K562 (cell line): Measurements from ENCODE around the gene C1QL2. TPM values are rescaled to one million over a fixed set of nuclear protein-coding genes. Genes with fewer than 3 reads are reported as not detected.

Experiments used
- ATAC-seq: fragments of 200-7000 bp; cut with Tn5 transposase; 3 replicates; pipeline ENCODE4 v1.9.1; 2020; ENCODE audit warnings: moderate library complexity
- BruUV-seq: library from RNA; stranded (reverse); fragments of 400-500 nt; replicated peaks from 2 replicates; lab custom pipeline; 2021; lab: Mats Ljungman, UMichigan
- CTCF ChIA-PET: fragments of 300-600 bp; formaldehyde crosslinking; extraction: SDS; loops from one replicate; lab custom pipeline; 2021; ENCODE audit warnings: low intra/inter-chr PET ratio; lab: Yijun Ruan, JAX
- POLR2A ChIA-PET: fragments of 300-600, 350-650 bp; sonication (Branson Sonifier 250); formaldehyde crosslinking; extraction: SDS; loops from one replicate; lab custom pipeline; 2021; ENCODE audit warnings: antibody characterized with exemption, inconsistent platforms; lab: Yijun Ruan, JAX
- DNase-seq, 4 experiments: peaks; one replicate each; pipeline versions ENCODE4 v3.0.0 to v3.0.0-alpha.2; 2011 to 2018; ENCODE audit warnings: low spot score in 3 of 4, mixed read lengths in 3 of 4; ENCODE audit errors: extremely low read depth in 1 of 4
- FAIRE-seq: peaks from 2 replicates; lab custom pipeline; 2011; peaks lifted over from hg19 to GRCh38; lab: Jason Lieb, UNC
- H2AFZ ChIP-seq: 2 replicates; pipeline ENCODE4 v1.6.0; 2011; ENCODE audit warnings: low read depth, low read length, control low read depth, inconsistent platforms
- H3K27ac ChIP-seq: fragments of 200-600 bp; 3 replicates; pipeline ENCODE4 v1.8.0; 2011; ENCODE audit warnings: low read depth, mild to moderate bottlenecking, control low read depth, inconsistent platforms, low read length, moderate library complexity, mixed read lengths; ENCODE audit errors: extremely low read depth
- H3K27me3 ChIP-seq, 2 experiments: fragments of 300-600 bp in 1 of 2; 2 replicates in 1 of 2; 3 replicates in 1 of 2; pipeline versions ENCODE4 v1.6.0 to v1.8.0; 2011; ENCODE audit warnings: inconsistent platforms in 2 of 2, low read length in 2 of 2, mild to moderate bottlenecking in 1 of 2, mixed read lengths in 1 of 2, moderate library complexity in 1 of 2; ENCODE audit not compliant: control insufficient read depth in 2 of 2, insufficient read depth in 2 of 2
- H3K36me3 ChIP-seq: fragments of 300-600 bp; 3 replicates; pipeline ENCODE4 v1.8.0; 2011; ENCODE audit warnings: mild to moderate bottlenecking, low read length, inconsistent platforms; ENCODE audit not compliant: control insufficient read depth, insufficient read depth
- H3K4me1 ChIP-seq, 2 experiments: fragments of 200-600 bp in 1 of 2; replicated peaks in 1 of 2; 2 replicates in 1 of 2; 3 replicates in 1 of 2; pipeline versions ENCODE4 v1.5.1 to v1.8.0; 2011; ENCODE audit warnings: inconsistent platforms in 2 of 2, low read length in 2 of 2, mild to moderate bottlenecking in 1 of 2, mixed read lengths in 1 of 2, moderate library complexity in 1 of 2; ENCODE audit not compliant: control insufficient read depth in 2 of 2, insufficient read depth in 2 of 2
- H3K4me2 ChIP-seq: 2 replicates; pipeline ENCODE4 v1.6.1; 2011; ENCODE audit warnings: low read length, control low read depth, inconsistent platforms, mixed read lengths; ENCODE audit not compliant: insufficient read depth
- H3K4me3 ChIP-seq: fragments of 200-600 bp; sonication (generic), shearing (Covaris generic); 2 replicates; pipeline ENCODE4 v1.5.1; 2016; ENCODE audit warnings: control low read depth, inconsistent platforms
- H3K79me2 ChIP-seq: fragments of 200-600 bp; 3 replicates; pipeline ENCODE4 v1.8.0; 2011; ENCODE audit warnings: low read length, inconsistent platforms; ENCODE audit not compliant: control insufficient read depth, insufficient read depth
- H3K9ac ChIP-seq, 2 experiments: 2 replicates each; pipeline versions ENCODE4 v1.6.0 to v1.6.1; 2011; ENCODE audit warnings: low read depth in 2 of 2, low read length in 2 of 2, control low read depth in 1 of 2, inconsistent platforms in 1 of 2, mild to moderate bottlenecking in 1 of 2, mixed read lengths in 1 of 2; ENCODE audit not compliant: insufficient read depth in 1 of 2
- H3K9me1 ChIP-seq: one replicate; pipeline ENCODE4 v1.6.0; 2011; ENCODE audit warnings: inconsistent platforms, mild to moderate bottlenecking, low read length, moderate library complexity; ENCODE audit not compliant: control insufficient read depth, insufficient read depth
- H3K9me3 ChIP-seq: replicated peaks from 2 replicates; pipeline ENCODE4 v1.5.1; 2011; ENCODE audit warnings: low read depth, low read length, inconsistent platforms; ENCODE audit not compliant: control insufficient read depth, insufficient read depth
- H4K20me1 ChIP-seq: replicated peaks from 2 replicates; pipeline ENCODE4 v1.6.1; 2011; ENCODE audit warnings: low read length, inconsistent platforms, mixed read lengths; ENCODE audit not compliant: control insufficient read depth, insufficient read depth
- BHLHE40 ChIP-seq: IDR thresholded peaks from 2 replicates; pipeline ENCODE4 v1.6.1; 2011; ENCODE audit warnings: low read length, improper control_type of control experiment
- DEAF1 ChIP-seq: fragments of 450-650 bp; formaldehyde crosslinking; IDR thresholded peaks from 2 replicates; pipeline ENCODE4 v1.4.0; 2020; ENCODE audit warnings: mild to moderate bottlenecking, moderate library complexity
- EP400 ChIP-seq: fragments of 450-650 bp; IDR thresholded peaks from 2 replicates; pipeline ENCODE4 v1.6.1; 2017; ENCODE audit warnings: antibody characterized with exemption, mild to moderate bottlenecking, moderate library complexity
- KDM5B ChIP-seq: fragments of 200-600 bp; sonication (generic); IDR thresholded peaks from 2 replicates; pipeline ENCODE4 v1.6.1; 2012; ENCODE audit warnings: low read depth, mild to moderate bottlenecking, moderate library complexity, low read length, control low read depth, inconsistent platforms; ENCODE audit not compliant: insufficient replicate concordance
- NELFE ChIP-seq: IDR thresholded peaks from 2 replicates; pipeline ENCODE4 v1.6.1; 2011; ENCODE audit warnings: mild to moderate bottlenecking; ENCODE audit not compliant: insufficient read depth, insufficient read length
- TFAP4 ChIP-seq: sonication (generic); formaldehyde crosslinking; IDR thresholded peaks from 2 replicates; pipeline ENCODE4 v1.8.0; 2022; ENCODE audit warnings: missing genetic modification reagents, mild to moderate bottlenecking, moderate library complexity, borderline replicate concordance
- ZBTB7A ChIP-seq: IDR thresholded peaks from 2 replicates; pipeline ENCODE4 v1.6.1; 2011; ENCODE audit warnings: low read depth, mild to moderate bottlenecking, low read length, moderate library complexity, borderline replicate concordance; ENCODE audit not compliant: control insufficient read depth
- WGBS: fragments of 100-300 bp; shearing (Covaris generic); methylation state at CpG from one replicate; pipeline ENCODE4 v1.1.6; 2016; ENCODE audit warnings: low coverage, mixed read lengths; ENCODE audit not compliant: insufficient coverage; ENCODE audit errors: missing lambda C conversion rate; 5-methylcytosine and 5-hydroxymethylcytosine counted together
- in situ Hi-C: fragments of 300-500 bp; cut with MboI; formaldehyde crosslinking; loops from 4 replicates; pipeline ENCODE4 v1.15.0; 2018; ENCODE audit warnings: inconsistent platforms, mixed read lengths
- intact Hi-C: fragments of 100-400 bp; cut with micrococcal nuclease; formaldehyde crosslinking; loops from 2 replicates; pipeline ENCODE4 v1.14.2; 2022
- polyA plus RNA-seq, 8 experiments: library from polyadenylated mRNA; depleted of rRNA in 4 of 8; stranded (reverse) in 5 of 8; unstranded in 3 of 8; fragments of >200 nt; fragmentation: Nextera tagmentation in 2 of 8; fragmentation: Illumina TruSeq in 1 of 8; extraction: Ambion mirVana in 2 of 8; extraction: Trizol in 1 of 8; gene quantifications; 2 replicates each; pipeline versions ENCODE4 v1.2.1 to v1.2.3, GENCODE V29; 2011 to 2014; ENCODE audit warnings: inconsistent platforms in 1 of 8, missing spikeins in 1 of 8
- total RNA-seq, 7 experiments: library from RNA; depleted of rRNA in 6 of 7; stranded (reverse); fragments of >200 nt in 6 of 7; fragmentation: Illumina TruSeq in 2 of 7; extraction: Trizol in 2 of 7; gene quantifications; 2 replicates each; pipeline versions ENCODE4 v1.2.1 to v1.2.3, GENCODE V29; 2011 to 2021; ENCODE audit warnings: low replicate concordance in 1 of 7
- TF ChIP-seq, protein P1 (sequence below): fragments of 450-650 bp; IDR thresholded peaks from 2 replicates; pipeline ENCODE4 v1.6.1; 2018; ENCODE audit not compliant: partially characterized antibody

Gene C1QL2
- total and polyA plus RNA-seq, 9 of the 15 experiments (the other 6 are each of a cell fraction or from before 2014, with no cell fraction given), result not detected

GRCh38 chr2:119205001-119205706 is 46.6 kb upstream of the C1QL2 start:
- H3K9ac ChIP-seq, result 0 out of 4 replicates have a peak overlapping the region, but pooled peaks of 1 of the 2 experiments have one; percentile 20
- H2AFZ ChIP-seq, result no peak overlapping the region; the same call in 1 of the 2 replicates
- BruUV-seq, result no TSS peak
- ChIA-PET CTCF (no interaction called here), POLR2A (no interaction called here)
- no peaks in the 10 kb centered on the region for H3K9me3 ChIP-seq
- no peaks in the 10 kb centered on the region for H3K36me3 ChIP-seq
- H3K4me1 ChIP-seq, result no peaks in the 10 kb centered on the region
- H3K79me2 ChIP-seq, result no peaks in the 10 kb centered on the region
- no peak for TF ChIP-seq ZBTB7A
- TF ChIP-seq, protein P1, sequence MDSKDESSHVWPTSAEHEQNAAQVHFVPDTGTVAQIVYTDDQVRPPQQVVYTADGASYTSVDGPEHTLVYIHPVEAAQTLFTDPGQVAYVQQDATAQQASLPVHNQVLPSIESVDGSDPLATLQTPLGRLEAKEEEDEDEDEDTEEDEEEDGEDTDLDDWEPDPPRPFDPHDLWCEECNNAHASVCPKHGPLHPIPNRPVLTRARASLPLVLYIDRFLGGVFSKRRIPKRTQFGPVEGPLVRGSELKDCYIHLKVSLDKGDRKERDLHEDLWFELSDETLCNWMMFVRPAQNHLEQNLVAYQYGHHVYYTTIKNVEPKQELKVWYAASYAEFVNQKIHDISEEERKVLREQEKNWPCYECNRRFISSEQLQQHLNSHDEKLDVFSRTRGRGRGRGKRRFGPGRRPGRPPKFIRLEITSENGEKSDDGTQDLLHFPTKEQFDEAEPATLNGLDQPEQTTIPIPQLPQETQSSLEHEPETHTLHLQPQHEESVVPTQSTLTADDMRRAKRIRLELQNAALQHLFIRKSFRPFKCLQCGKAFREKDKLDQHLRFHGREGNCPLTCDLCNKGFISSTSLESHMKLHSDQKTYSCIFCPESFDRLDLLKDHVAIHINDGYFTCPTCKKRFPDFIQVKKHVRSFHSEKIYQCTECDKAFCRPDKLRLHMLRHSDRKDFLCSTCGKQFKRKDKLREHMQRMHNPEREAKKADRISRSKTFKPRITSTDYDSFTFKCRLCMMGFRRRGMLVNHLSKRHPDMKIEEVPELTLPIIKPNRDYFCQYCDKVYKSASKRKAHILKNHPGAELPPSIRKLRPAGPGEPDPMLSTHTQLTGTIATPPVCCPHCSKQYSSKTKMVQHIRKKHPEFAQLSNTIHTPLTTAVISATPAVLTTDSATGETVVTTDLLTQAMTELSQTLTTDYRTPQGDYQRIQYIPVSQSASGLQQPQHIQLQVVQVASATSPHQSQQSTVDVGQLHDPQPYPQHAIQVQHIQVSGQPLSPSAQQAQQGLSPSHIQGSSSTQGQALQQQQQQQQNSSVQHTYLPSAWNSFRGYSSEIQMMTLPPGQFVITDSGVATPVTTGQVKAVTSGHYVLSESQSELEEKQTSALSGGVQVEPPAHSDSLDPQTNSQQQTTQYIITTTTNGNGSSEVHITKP, result peak; percentile 48
- TF ChIP-seq DEAF1 (CRISPR knock-in tag), result no peak
- no peak for TF ChIP-seq BHLHE40
- no peak for TF ChIP-seq KDM5B
- no peak for TF ChIP-seq NELFE
- TF ChIP-seq TFAP4 (CRISPR knock-in tag), result peak; percentile 35; the same call in 1 of the 2 replicates
- no peak for TF ChIP-seq EP400
- in situ Hi-C loops (no loop called here), intact Hi-C loops (no loop called here)
- ATAC-seq (peak; percentile 73), FAIRE-seq (no peak), DNase-seq (peak in 1 of 4 experiments; percentile 12)
- no peak overlapping the region for H3K4me3 ChIP-seq
- H3K9me1 ChIP-seq, result no peaks in the 10 kb centered on the region
- H4K20me1 ChIP-seq, result 0 out of 2 replicates have a peak, but pooled peaks cover 4% of the 10 kb centered on the region
- H3K27me3 ChIP-seq, result peaks cover 11 to 36% of the 10 kb centered on the region in 2 experiments; a peak in 4 of 5 replicates
- H3K4me2 ChIP-seq, result no peak overlapping the region
- 33% methylated on average over 11 of the region's 13 CpGs for WGBS
- H3K27ac ChIP-seq, result no peak overlapping the region
